Measurements from ENCODE around the gene PM20D1.
"Not testable (repeated sequence)": the region's sequence is repeated elsewhere in the genome, so short reads cannot be mapped to it uniquely, and the experiment has no call there.

PM20D1 gene

GRCh38 chr1:205870236-205870635 is 20.3 kb upstream of the PM20D1 start:
- H3K4me1 ChIP-seq (ENCODE audit: control insufficient read depth, insufficient read depth, low read length): no peaks in the 10 kb centered on the region
- H3K4me3 ChIP-seq (ENCODE audit: low read length): no peak overlapping the region
- no peaks in the 10 kb centered on the region for H3K36me3 ChIP-seq (ENCODE audit: control insufficient read depth, insufficient read depth, low read length)

GRCh38 chr1:205861540-205861939 is 11.6 kb upstream of the PM20D1 start:
- Histone ChIP-seq H3K9ac (ENCODE audit: low read length) (no peak overlapping the region), H3K36me3 (ENCODE audit: control insufficient read depth, insufficient read depth, low read length) (no peaks in the 10 kb centered on the region), H3K4me3 (ENCODE audit: low read length) (no peak overlapping the region), H3K27ac (ENCODE audit: low read depth, low read length) (no peak overlapping the region), H3K27me3 (ENCODE audit: control insufficient read depth, insufficient read depth, low read length) (no peaks in the 10 kb centered on the region), H3K4me1 (ENCODE audit: control insufficient read depth, insufficient read depth, low read length) (no peaks in the 10 kb centered on the region)

More at GRCh38 chr1:205870236-205870635, 20.3 kb upstream of the PM20D1 start:
- Histone ChIP-seq H3K9ac (ENCODE audit: low read length) (no peak overlapping the region), H3K27me3 (ENCODE audit: control insufficient read depth, insufficient read depth, low read length) (no peaks in the 10 kb centered on the region), H3K27ac (ENCODE audit: low read depth, low read length) (no peak overlapping the region)

- H3K27ac ChIP-seq (ENCODE audit: low read depth, low read length): no peak overlapping the region
- H3K4me1 ChIP-seq (ENCODE audit: control insufficient read depth, insufficient read depth, low read length): no peaks in the 10 kb centered on the region
- no peaks in the 10 kb centered on the region for H3K36me3 ChIP-seq (ENCODE audit: control insufficient read depth, insufficient read depth, low read length)
- H3K4me3 ChIP-seq (ENCODE audit: low read length): no peak overlapping the region
- no peaks in the 10 kb centered on the region for H3K27me3 ChIP-seq (ENCODE audit: control insufficient read depth, insufficient read depth, low read length)
- no peak overlapping the region for H3K9ac ChIP-seq (ENCODE audit: low read length)
Measured at GRCh38 chr1:205858141-205858961, 8.4 kb upstream of the PM20D1 start.

- H3K27ac ChIP-seq (ENCODE audit: low read depth, low read length); H3K9ac ChIP-seq (ENCODE audit: low read length): not testable (repeated sequence)
Measured at GRCh38 chr1:205857501-205857900, 7.6 kb upstream of the PM20D1 start.

GRCh38 chr1:205856433-205856832 is 6.5 kb upstream of the PM20D1 start:
- Histone ChIP-seq H3K36me3 (ENCODE audit: control insufficient read depth, insufficient read depth, low read length) (no peaks in the 10 kb centered on the region), H3K27me3 (ENCODE audit: control insufficient read depth, insufficient read depth, low read length) (no peaks in the 10 kb centered on the region), H3K4me3 (ENCODE audit: low read length) (no peak overlapping the region), H3K4me1 (ENCODE audit: control insufficient read depth, insufficient read depth, low read length) (no peaks in the 10 kb centered on the region), H3K27ac (ENCODE audit: low read depth, low read length) (no peak overlapping the region), H3K9ac (ENCODE audit: low read length) (no peak overlapping the region)

More at GRCh38 chr1:205857501-205857900, 7.6 kb upstream of the PM20D1 start:
- H3K36me3 ChIP-seq (ENCODE audit: control insufficient read depth, insufficient read depth, low read length); H3K4me3 ChIP-seq (ENCODE audit: low read length); H3K4me1 ChIP-seq (ENCODE audit: control insufficient read depth, insufficient read depth, low read length); H3K27me3 ChIP-seq (ENCODE audit: control insufficient read depth, insufficient read depth, low read length): not testable (repeated sequence)

GRCh38 chr1:205852969-205853368 is 3.0 kb upstream of the PM20D1 start:
- no peaks in the 10 kb centered on the region for H3K36me3 ChIP-seq (ENCODE audit: control insufficient read depth, insufficient read depth, low read length)
- peaks cover 4% of the 10 kb centered on the region for H3K4me1 ChIP-seq (ENCODE audit: control insufficient read depth, insufficient read depth, low read length)
- H3K27me3 ChIP-seq (ENCODE audit: control insufficient read depth, insufficient read depth, low read length): no peaks in the 10 kb centered on the region

GRCh38 chr1:205851993-205852392 is 2.1 kb upstream of the PM20D1 start:
- no peaks in the 10 kb centered on the region for H3K27me3 ChIP-seq (ENCODE audit: control insufficient read depth, insufficient read depth, low read length)
- H3K36me3 ChIP-seq (ENCODE audit: control insufficient read depth, insufficient read depth, low read length): no peaks in the 10 kb centered on the region
- H3K4me3 ChIP-seq (ENCODE audit: low read length): no peak overlapping the region
- H3K9ac ChIP-seq (ENCODE audit: low read length): no peak overlapping the region
- no peak overlapping the region for H3K27ac ChIP-seq (ENCODE audit: low read depth, low read length)
- peaks cover 4% of the 10 kb centered on the region for H3K4me1 ChIP-seq (ENCODE audit: control insufficient read depth, insufficient read depth, low read length)

More at GRCh38 chr1:205852969-205853368, 3.0 kb upstream of the PM20D1 start:
- H3K9ac ChIP-seq (ENCODE audit: low read length): no peak overlapping the region
- no peak overlapping the region for H3K27ac ChIP-seq (ENCODE audit: low read depth, low read length)
- H3K4me3 ChIP-seq (ENCODE audit: low read length): no peak overlapping the region

GRCh38 chr1:205843036-205843859 is 6.7 kb downstream of the PM20D1 start:
- no peaks in the 10 kb centered on the region for H3K4me1 ChIP-seq (ENCODE audit: control insufficient read depth, insufficient read depth, low read length)
- H3K27ac ChIP-seq (ENCODE audit: low read depth, low read length): no peak overlapping the region
- no peaks in the 10 kb centered on the region for H3K36me3 ChIP-seq (ENCODE audit: control insufficient read depth, insufficient read depth, low read length)
- no peaks in the 10 kb centered on the region for H3K27me3 ChIP-seq (ENCODE audit: control insufficient read depth, insufficient read depth, low read length)
- no peak overlapping the region for H3K4me3 ChIP-seq (ENCODE audit: low read length)
- no peak overlapping the region for H3K9ac ChIP-seq (ENCODE audit: low read length)

GRCh38 chr1:205842229-205842628 is 7.7 kb downstream of the PM20D1 start:
- Histone ChIP-seq H3K27ac (ENCODE audit: low read depth, low read length) (no peak overlapping the region), H3K4me1 (ENCODE audit: control insufficient read depth, insufficient read depth, low read length) (no peaks in the 10 kb centered on the region), H3K9ac (ENCODE audit: low read length) (no peak overlapping the region), H3K36me3 (ENCODE audit: control insufficient read depth, insufficient read depth, low read length) (no peaks in the 10 kb centered on the region), H3K4me3 (ENCODE audit: low read length) (no peak overlapping the region), H3K27me3 (ENCODE audit: control insufficient read depth, insufficient read depth, low read length) (no peaks in the 10 kb centered on the region)

- no peaks in the 10 kb centered on the region for H3K36me3 ChIP-seq (ENCODE audit: control insufficient read depth, insufficient read depth, low read length)
- H3K9ac ChIP-seq (ENCODE audit: low read length): no peak overlapping the region
- no peaks in the 10 kb centered on the region for H3K27me3 ChIP-seq (ENCODE audit: control insufficient read depth, insufficient read depth, low read length)
- H3K4me1 ChIP-seq (ENCODE audit: control insufficient read depth, insufficient read depth, low read length): no peaks in the 10 kb centered on the region
- H3K4me3 ChIP-seq (ENCODE audit: low read length): no peak overlapping the region
- H3K27ac ChIP-seq (ENCODE audit: low read depth, low read length): no peak overlapping the region
Measured at GRCh38 chr1:205840146-205840923, 9.6 kb downstream of the PM20D1 start.

GRCh38 chr1:205837382-205837970 is 12.5 kb downstream of the PM20D1 start:
- Histone ChIP-seq H3K27me3 (ENCODE audit: control insufficient read depth, insufficient read depth, low read length) (no peaks in the 10 kb centered on the region), H3K9ac (ENCODE audit: low read length) (no peak overlapping the region), H3K36me3 (ENCODE audit: control insufficient read depth, insufficient read depth, low read length) (no peaks in the 10 kb centered on the region)

GRCh38 chr1:205834751-205835150 is 15.2 kb downstream of the PM20D1 start:
- no peaks in the 10 kb centered on the region for H3K4me1 ChIP-seq (ENCODE audit: control insufficient read depth, insufficient read depth, low read length)
- no peak overlapping the region for H3K9ac ChIP-seq (ENCODE audit: low read length)
- no peak overlapping the region for H3K4me3 ChIP-seq (ENCODE audit: low read length)
- no peaks in the 10 kb centered on the region for H3K27me3 ChIP-seq (ENCODE audit: control insufficient read depth, insufficient read depth, low read length)
- no peaks in the 10 kb centered on the region for H3K36me3 ChIP-seq (ENCODE audit: control insufficient read depth, insufficient read depth, low read length)
- no peak overlapping the region for H3K27ac ChIP-seq (ENCODE audit: low read depth, low read length)

More at GRCh38 chr1:205837382-205837970, 12.5 kb downstream of the PM20D1 start:
- Histone ChIP-seq H3K4me1 (ENCODE audit: control insufficient read depth, insufficient read depth, low read length) (no peaks in the 10 kb centered on the region), H3K27ac (ENCODE audit: low read depth, low read length) (no peak overlapping the region), H3K4me3 (ENCODE audit: low read length) (no peak overlapping the region)
